GM12878 (cell line): ENCODE data around the gene CD8B. TPM values are rescaled to one million over a fixed set of nuclear protein-coding genes. Genes with fewer than 3 reads are reported as not detected.

Source experiments
- ATAC-seq: fragments of 200-7000 bp; cut with Tn5 transposase; 3 replicates; pipeline ENCODE4 v1.9.1; 2020; ENCODE audit warnings: mild to moderate bottlenecking, moderate library complexity
- BruUV-seq: library from RNA; stranded (reverse); fragments of 400-500 nt; replicated peaks from 2 replicates; lab custom pipeline; 2021; lab: Mats Ljungman, UMichigan
- CTCF ChIA-PET: fragments of 300-600 bp; sonication (Branson Sonifier 250); formaldehyde crosslinking; extraction: SDS; loops from one replicate; lab custom pipeline; 2021; ENCODE audit warnings: inconsistent platforms; lab: Yijun Ruan, JAX
- POLR2A ChIA-PET: fragments of 350-600 bp; formaldehyde crosslinking; extraction: SDS; loops from one replicate; lab custom pipeline; 2021; ENCODE audit warnings: inconsistent platforms; lab: Charles Lee
- RAD21 ChIA-PET: fragments of 300-600 bp; sonication (Branson Sonifier 250); formaldehyde crosslinking; loops from one replicate; lab custom pipeline; 2023; ENCODE audit warnings: antibody characterized with exemption; ENCODE audit not compliant: unreplicated experiment; lab: Charles Lee
- SMC1A ChIA-PET: fragments of 300-600 bp; sonication (Branson Sonifier 250); formaldehyde crosslinking; loops from one replicate; lab custom pipeline; 2023; ENCODE audit not compliant: unreplicated experiment, uncharacterized antibody; lab: Charles Lee
- DNase-seq: peaks from one replicate; pipeline ENCODE4 v3.0.0-alpha.2; 2011; ENCODE audit warnings: low read depth, low spot score
- FAIRE-seq: peaks from 3 replicates; lab custom pipeline; 2011; peaks lifted over from hg19 to GRCh38; lab: Jason Lieb, UNC
- H2AFZ ChIP-seq: 2 replicates; pipeline ENCODE4 v1.6.0; 2011; ENCODE audit warnings: low read depth, low read length, control low read depth; ENCODE audit not compliant: control insufficient read depth
- H3K27ac ChIP-seq: 2 replicates; pipeline ENCODE4 v1.5.1; 2011; ENCODE audit warnings: control low read depth; ENCODE audit not compliant: control insufficient read depth, insufficient read depth
- H3K27me3 ChIP-seq, 2 experiments: replicated peaks in 1 of 2; 2 replicates each; pipeline versions ENCODE4 v1.6.0 to v1.6.1; 2011; ENCODE audit warnings: low read length in 1 of 2; ENCODE audit not compliant: control insufficient read depth in 2 of 2, insufficient read depth in 2 of 2
- H3K36me3 ChIP-seq, 2 experiments: 2 replicates each; pipeline ENCODE4 v1.5.1; 2011; ENCODE audit warnings: low read length in 1 of 2; ENCODE audit not compliant: control insufficient read depth in 2 of 2, insufficient read depth in 2 of 2
- H3K4me1 ChIP-seq: 2 replicates; pipeline ENCODE4 v1.6.1; 2011; ENCODE audit warnings: mild to moderate bottlenecking, low read length, moderate library complexity, mixed read lengths; ENCODE audit not compliant: control insufficient read depth, insufficient read depth
- H3K4me2 ChIP-seq: 2 replicates; pipeline ENCODE4 v1.6.0; 2011; ENCODE audit warnings: control low read depth; ENCODE audit not compliant: control insufficient read depth, insufficient read depth
- H3K4me3 ChIP-seq: fragments of 200-600 bp; sonication (generic); 2 replicates; pipeline ENCODE4 v1.5.1; 2016
- H3K79me2 ChIP-seq: 2 replicates; pipeline ENCODE4 v1.6.0; 2011; ENCODE audit warnings: low read length; ENCODE audit not compliant: control insufficient read depth, insufficient read depth
- H3K9ac ChIP-seq: 2 replicates; pipeline ENCODE4 v1.8.0; 2011; ENCODE audit warnings: low read length, control low read depth, mixed read lengths; ENCODE audit not compliant: control insufficient read depth, insufficient read depth
- H3K9me3 ChIP-seq: replicated peaks from 3 replicates; pipeline ENCODE4 v1.5.1; 2011; ENCODE audit warnings: mild to moderate bottlenecking, low read length; ENCODE audit not compliant: control insufficient read depth, insufficient read depth
- H4K20me1 ChIP-seq: 2 replicates; pipeline ENCODE4 v1.6.0; 2011; ENCODE audit not compliant: control insufficient read depth, insufficient read depth
- EZH2 ChIP-seq: IDR thresholded peaks from 2 replicates; pipeline ENCODE4 v1.6.1; 2012; ENCODE audit warnings: low read depth, mild to moderate bottlenecking, control low read depth, inconsistent platforms, low read length, borderline replicate concordance; ENCODE audit not compliant: control insufficient read depth
- HDAC6 ChIP-seq: fragments of 200-600 bp; sonication (generic); IDR thresholded peaks from one replicate; pipeline ENCODE4 v1.8.0; 2017; ENCODE audit warnings: antibody characterized with exemption; ENCODE audit not compliant: unreplicated experiment
- MXI1 ChIP-seq: fragments of 150-350 bp; IDR thresholded peaks from 2 replicates; pipeline ENCODE4 v1.6.1; 2011; ENCODE audit warnings: low read depth, mild to moderate bottlenecking, inconsistent platforms, low read length, improper control_type of control experiment
- PAX8 ChIP-seq: fragments of 450-650 bp; IDR thresholded peaks from 2 replicates; pipeline ENCODE4 v1.6.1; 2017; ENCODE audit warnings: mild to moderate bottlenecking, moderate library complexity
- RFX5 ChIP-seq: IDR thresholded peaks from 2 replicates; pipeline ENCODE4 v1.6.1; 2011; ENCODE audit warnings: low read depth, low read length, improper control_type of control experiment
- TAF1 ChIP-seq: IDR thresholded peaks from 2 replicates; pipeline ENCODE4 v1.6.1; 2011; ENCODE audit warnings: mild to moderate bottlenecking, low read depth, low read length, borderline replicate concordance
- WGBS: methylation state at CpG from one replicate; pipeline ENCODE4 v1.1.6; 2016; ENCODE audit warnings: low lambda C conversion rate; ENCODE audit not compliant: insufficient replicate concordance, insufficient coverage; ENCODE audit errors: missing lambda C conversion rate; 5-methylcytosine and 5-hydroxymethylcytosine counted together
- in situ Hi-C: fragments of 300-500 bp; cut with MboI; formaldehyde crosslinking; loops from 9 replicates; pipeline ENCODE4 v1.14.3; 2018; ENCODE audit warnings: mixed read lengths
- intact Hi-C: fragments of 100-400 bp; cut with micrococcal nuclease; formaldehyde crosslinking; loops from one replicate; pipeline ENCODE4 v1.14.2; 2022; ENCODE audit not compliant: unreplicated experiment
- polyA plus RNA-seq, 11 experiments: library from polyadenylated mRNA; depleted of rRNA in 4 of 11; unstranded in 6 of 11; stranded (reverse) in 5 of 11; fragments of >200 nt; fragmentation: Nextera tagmentation in 4 of 11; fragmentation: Illumina TruSeq in 1 of 11; extraction: Ambion mirVana in 4 of 11; extraction: Trizol in 1 of 11; gene quantifications; 1 replicate in 1 of 11; 2 replicates in 10 of 11; pipeline versions ENCODE4 v1.2.1 to v1.2.3, GENCODE V29; 2011 to 2016; ENCODE audit warnings: inconsistent platforms in 2 of 11, missing spikeins in 2 of 11, low read depth in 1 of 11
- total RNA-seq, 4 experiments: library from RNA; depleted of rRNA in 3 of 4; stranded (reverse); fragments of >200 nt in 3 of 4; fragmentation: Illumina TruSeq in 1 of 4; extraction: Trizol in 1 of 4; gene quantifications; 2 replicates each; pipeline versions ENCODE4 v1.2.1 to v1.2.3, GENCODE V29; 2013 to 2021

Gene CD8B
- total and polyA plus RNA-seq, 10 of the 15 experiments (the other 5 are each of a cell fraction or from before 2014, with no cell fraction given), result 0.21 TPM; not detected in 9

DNA sequence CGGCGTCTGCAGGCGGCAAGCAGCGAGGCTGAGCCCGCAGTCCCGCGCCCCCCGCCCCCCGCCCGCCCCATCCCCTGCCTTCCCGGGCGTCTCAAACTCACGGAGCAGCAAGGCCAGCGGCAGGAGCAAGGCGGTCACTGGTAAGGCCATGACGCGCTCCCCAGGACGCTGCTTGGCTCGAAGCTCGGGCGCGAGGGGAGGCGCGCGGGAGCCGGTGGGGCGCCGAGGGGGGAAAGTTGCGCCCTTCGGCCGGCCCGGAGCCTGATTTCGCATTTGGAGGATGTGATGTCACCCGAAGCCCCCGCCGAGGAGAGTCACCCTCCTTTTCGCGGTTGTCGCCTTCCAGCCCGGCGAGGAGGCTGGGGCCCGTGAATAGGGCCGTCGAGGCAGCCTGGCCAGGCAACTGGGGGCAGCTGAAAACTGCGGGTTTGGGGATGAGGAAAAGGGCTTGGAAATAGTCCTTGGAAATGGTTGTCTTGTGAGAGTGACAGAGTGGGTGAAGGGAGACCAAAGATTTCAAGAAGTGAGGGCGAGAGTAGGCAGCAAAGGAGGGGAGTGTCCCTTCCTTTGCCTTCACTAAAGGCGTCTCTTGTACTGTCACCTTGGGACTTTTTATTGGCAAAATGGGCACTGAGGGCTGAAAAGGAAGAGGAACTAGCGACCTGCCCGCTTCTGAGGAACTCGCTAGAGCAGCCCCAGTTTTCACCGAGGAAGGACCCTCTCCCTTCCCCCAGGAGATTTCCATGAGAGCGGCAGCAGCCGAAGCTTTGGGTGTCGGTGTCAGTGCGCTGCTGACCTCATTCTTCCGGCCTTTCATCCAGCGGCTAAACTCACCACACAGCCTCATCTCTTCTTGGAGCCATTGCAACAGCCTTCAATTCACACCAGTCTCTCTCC, 70.8 kb downstream of the CD8B start, which contains the start of gene CD8A:
Gene CD8A (minus strand): TSS at position 238 of the 897 bp plus-strand sequence. CDS start 88 bp downstream, at position 150.
- peak; percentile 58 for ATAC-seq
- Histone ChIP-seq H3K36me3 (no peaks in the 10 kb centered on the region), H3K9me3 (peaks cover 2% of the 10 kb centered on the region; the same call in 2 of the 3 replicates), H3K4me3 (no peak within 1 kb of the TSS), H3K27me3 (peaks cover 9 to 21% of the 10 kb centered on the region in 2 experiments), H3K79me2 (no peaks in the 10 kb centered on the region), H4K20me1 (no peaks in the 10 kb centered on the region), H3K9ac (no peak within 1 kb of the TSS), H3K4me2 (0 out of 2 replicates have a peak within 1 kb of the TSS, but pooled peaks have one; percentile 25), H2AFZ (no peak within 1 kb of the TSS), H3K4me1 (no peaks in the 10 kb centered on the region), H3K27ac (no peak within 1 kb of the TSS)
- POLR2A ChIA-PET, result no interaction called here
- TF ChIP-seq MXI1 (no peak), HDAC6 (no peak), TAF1 (no peak), EZH2 (0 out of 2 replicates have a peak, but pooled peaks have one; percentile 41), RFX5 (no peak), PAX8 (no peak)
- no TSS peak for BruUV-seq
- 8% methylated on average over 42 of the region's 57 CpGs for WGBS
- no peak for FAIRE-seq
- intact Hi-C loops, result no loop called here
- RAD21 ChIA-PET, result no interaction called here
- CTCF ChIA-PET, result no interaction called here
- no peak for DNase-seq
- in situ Hi-C loops, result no loop called here
- SMC1A ChIA-PET, result no interaction called here
